ENCODE measurements around the gene RREB1. TPM values are rescaled to one million over a fixed set of nuclear protein-coding genes. Genes with fewer than 3 reads are reported as not detected.

The RREB1 gene
- total RNA-seq, 1 donor from 2014 or later: 16.6 TPM

DNA sequence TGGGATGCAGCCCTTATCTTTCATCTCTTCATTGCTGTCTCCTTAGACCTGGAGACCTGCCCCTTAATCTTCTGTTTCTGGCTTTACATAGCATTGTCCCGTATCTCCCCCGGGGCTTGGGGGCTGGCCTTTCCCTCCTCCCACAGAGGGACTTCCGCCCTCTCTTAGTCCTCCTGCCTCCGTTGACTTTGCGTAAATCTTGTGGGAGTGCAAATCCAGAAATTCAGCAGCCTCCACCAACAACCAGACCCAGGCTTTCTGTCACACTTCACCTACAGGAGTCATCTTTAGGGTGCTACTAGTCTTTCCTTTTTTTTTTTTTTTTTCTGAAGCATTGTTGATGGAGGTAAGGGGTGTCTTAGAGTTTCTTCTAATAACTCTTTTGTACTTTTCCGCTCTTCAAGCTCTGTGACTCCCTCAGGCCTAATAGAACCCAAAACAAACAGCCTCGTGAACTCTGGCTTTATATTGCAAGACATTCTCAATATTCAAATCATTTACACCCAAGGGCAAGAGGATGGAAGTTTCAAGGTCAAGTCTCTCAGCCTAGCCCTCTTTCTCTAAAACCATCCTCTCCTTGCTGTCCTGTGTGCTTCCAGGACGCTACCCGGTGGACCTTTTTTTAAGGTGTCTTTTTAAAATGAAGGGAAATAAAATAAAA, 66.2 kb downstream of the RREB1 start:
- Histone ChIP-seq H3K4me3 (ENCODE audit: low read depth, low read length) (no peak overlapping the region), H3K27me3 (ENCODE audit: control insufficient read depth, insufficient read depth, low read length) (no peaks in the 10 kb centered on the region), H3K36me3 (ENCODE audit: control insufficient read depth, insufficient read depth, low read length) (peaks cover 11% of the 10 kb centered on the region)
- no peak for DNase-seq (ENCODE audit: low read depth)
- TF ChIP-seq, protein P1, sequence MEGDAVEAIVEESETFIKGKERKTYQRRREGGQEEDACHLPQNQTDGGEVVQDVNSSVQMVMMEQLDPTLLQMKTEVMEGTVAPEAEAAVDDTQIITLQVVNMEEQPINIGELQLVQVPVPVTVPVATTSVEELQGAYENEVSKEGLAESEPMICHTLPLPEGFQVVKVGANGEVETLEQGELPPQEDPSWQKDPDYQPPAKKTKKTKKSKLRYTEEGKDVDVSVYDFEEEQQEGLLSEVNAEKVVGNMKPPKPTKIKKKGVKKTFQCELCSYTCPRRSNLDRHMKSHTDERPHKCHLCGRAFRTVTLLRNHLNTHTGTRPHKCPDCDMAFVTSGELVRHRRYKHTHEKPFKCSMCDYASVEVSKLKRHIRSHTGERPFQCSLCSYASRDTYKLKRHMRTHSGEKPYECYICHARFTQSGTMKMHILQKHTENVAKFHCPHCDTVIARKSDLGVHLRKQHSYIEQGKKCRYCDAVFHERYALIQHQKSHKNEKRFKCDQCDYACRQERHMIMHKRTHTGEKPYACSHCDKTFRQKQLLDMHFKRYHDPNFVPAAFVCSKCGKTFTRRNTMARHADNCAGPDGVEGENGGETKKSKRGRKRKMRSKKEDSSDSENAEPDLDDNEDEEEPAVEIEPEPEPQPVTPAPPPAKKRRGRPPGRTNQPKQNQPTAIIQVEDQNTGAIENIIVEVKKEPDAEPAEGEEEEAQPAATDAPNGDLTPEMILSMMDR (IDR thresholded peaks at IDR 0.05; ENCODE audit: insufficient read depth, low read length, severe bottlenecking): no peak
- no peak for FAIRE-seq

DNA sequence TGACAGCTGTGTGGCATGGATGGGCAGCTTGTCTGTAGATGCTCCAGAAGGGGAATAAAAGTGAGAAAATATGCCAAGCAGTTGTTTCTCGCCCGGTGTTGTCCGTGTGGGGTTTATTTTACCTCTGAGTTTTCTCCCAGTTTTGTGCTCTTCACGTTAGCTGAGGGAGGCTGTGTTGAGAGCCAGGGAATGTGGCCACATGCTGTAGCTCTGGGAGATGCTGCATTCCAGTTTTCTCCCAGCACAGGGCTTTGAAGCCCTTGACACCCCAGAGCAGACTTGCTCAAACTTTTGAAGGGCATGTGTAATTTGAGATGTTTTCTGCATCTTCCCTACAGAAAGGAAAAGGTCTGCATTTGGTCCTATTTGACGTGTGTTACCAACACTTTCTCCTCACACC, 67.7 kb downstream of the RREB1 start:
- Histone ChIP-seq H3K27me3 (ENCODE audit: control insufficient read depth, insufficient read depth, low read length) (no peaks in the 10 kb centered on the region), H3K36me3 (ENCODE audit: control insufficient read depth, insufficient read depth, low read length) (peaks cover 11% of the 10 kb centered on the region), H3K4me3 (ENCODE audit: low read depth, low read length) (no peak overlapping the region)
- TF ChIP-seq, protein P1 (IDR thresholded peaks at IDR 0.05; ENCODE audit: insufficient read depth, low read length, severe bottlenecking): no peak
- no peak for DNase-seq (ENCODE audit: low read depth)
- no peak for FAIRE-seq

DNA sequence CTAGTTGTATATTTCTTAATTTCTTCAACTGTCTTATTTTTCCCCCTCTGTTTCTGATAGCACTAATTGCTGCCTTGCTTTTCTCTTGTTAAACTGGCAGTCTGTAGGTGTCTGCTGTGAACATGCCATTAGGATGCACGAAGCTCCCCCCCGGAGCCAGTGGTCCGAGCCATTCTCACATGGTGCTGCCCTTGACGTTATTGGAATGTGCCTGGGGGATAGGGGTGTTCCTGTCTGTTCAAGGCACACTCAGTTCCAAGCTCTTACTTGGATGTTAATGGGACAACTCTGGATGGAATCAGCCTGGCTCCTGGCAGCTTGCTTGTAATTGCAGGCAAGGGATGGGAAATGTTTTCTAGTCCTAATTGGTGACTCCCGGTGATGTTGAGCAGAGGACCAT, 68.4 kb downstream of the RREB1 start:
- TF ChIP-seq, protein P1 (IDR thresholded peaks at IDR 0.05; ENCODE audit: insufficient read depth, low read length, severe bottlenecking): no peak
- peaks cover 16% of the 10 kb centered on the region for H3K36me3 ChIP-seq (ENCODE audit: control insufficient read depth, insufficient read depth, low read length)
- H3K27me3 ChIP-seq (ENCODE audit: control insufficient read depth, insufficient read depth, low read length): no peaks in the 10 kb centered on the region
- FAIRE-seq (no peak), DNase-seq (ENCODE audit: low read depth) (no peak)
- H3K4me3 ChIP-seq (ENCODE audit: low read depth, low read length): no peak overlapping the region

DNA sequence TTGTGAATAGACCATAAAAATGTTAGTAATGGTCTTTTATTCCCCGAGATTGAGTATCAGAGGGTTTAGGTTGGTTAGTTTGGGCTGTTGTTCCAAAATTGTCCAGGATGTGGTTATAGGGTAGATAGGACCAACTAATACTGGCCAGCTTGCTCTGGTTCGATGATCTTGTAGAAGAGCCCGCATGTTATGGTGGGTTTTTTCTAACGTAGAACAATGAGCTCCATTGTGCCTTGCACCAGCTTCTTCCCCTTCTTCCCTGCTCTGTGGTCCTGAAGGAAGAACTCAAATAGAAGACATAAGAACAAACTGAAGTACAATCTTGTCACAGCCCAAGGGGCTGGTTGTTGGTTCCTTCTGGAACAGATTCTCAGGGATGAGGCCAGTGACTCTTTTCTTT, 70.5 kb downstream of the RREB1 start:
- TF ChIP-seq, protein P1 (IDR thresholded peaks at IDR 0.05; ENCODE audit: insufficient read depth, low read length, severe bottlenecking): no peak
- DNase-seq (ENCODE audit: low read depth): no peak
- no peak for FAIRE-seq
- Histone ChIP-seq H3K27me3 (ENCODE audit: control insufficient read depth, insufficient read depth, low read length) (no peaks in the 10 kb centered on the region), H3K4me3 (ENCODE audit: low read depth, low read length) (no peak overlapping the region), H3K36me3 (ENCODE audit: control insufficient read depth, insufficient read depth, low read length) (peaks cover 20% of the 10 kb centered on the region)

DNA sequence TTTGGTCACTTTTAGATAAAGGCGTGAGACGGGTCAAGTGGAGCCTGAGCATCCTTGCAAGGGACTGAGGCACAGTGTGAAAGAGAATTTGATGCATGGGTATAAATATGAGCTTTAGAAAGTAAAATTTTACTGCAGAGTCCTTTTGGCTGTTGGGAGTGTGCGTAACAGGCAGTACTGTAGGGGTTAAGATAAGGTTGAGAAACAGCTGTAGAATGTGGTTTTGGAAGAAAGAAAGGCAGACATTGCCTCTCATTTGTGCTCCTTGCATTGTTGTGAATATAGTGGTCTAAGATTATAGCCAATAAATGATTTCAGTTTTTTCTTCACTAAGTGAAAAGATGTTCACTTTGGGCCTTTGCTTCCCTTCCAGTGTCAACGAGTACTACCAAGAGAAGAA, 73.0 kb downstream of the RREB1 start:
- no peak for FAIRE-seq
- TF ChIP-seq, protein P1 (IDR thresholded peaks at IDR 0.05; ENCODE audit: insufficient read depth, low read length, severe bottlenecking): no peak
- DNase-seq (ENCODE audit: low read depth): no peak
- Histone ChIP-seq H3K36me3 (ENCODE audit: control insufficient read depth, insufficient read depth, low read length) (peaks cover 26% of the 10 kb centered on the region), H3K4me3 (ENCODE audit: low read depth, low read length) (no peak overlapping the region), H3K27me3 (ENCODE audit: control insufficient read depth, insufficient read depth, low read length) (no peaks in the 10 kb centered on the region)

DNA sequence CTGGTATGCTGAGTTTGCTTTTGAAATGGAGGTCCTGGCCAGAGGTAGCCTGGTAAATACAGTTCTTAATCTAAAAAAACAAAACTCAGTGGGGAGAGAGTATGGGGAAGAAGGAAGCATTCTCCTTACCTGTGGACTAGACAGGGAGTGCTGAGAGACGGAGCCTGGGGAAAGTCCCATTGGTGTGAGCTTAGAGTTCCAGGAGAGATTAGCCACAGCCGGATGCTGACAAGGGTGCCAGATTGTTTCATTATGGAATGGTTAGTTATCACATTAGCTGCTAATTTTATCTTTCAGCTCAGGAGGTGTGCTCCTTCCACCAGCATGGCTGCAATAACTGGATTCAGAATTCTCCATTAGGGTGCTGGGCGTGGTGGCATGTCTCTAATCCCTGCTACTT, 75.9 kb downstream of the RREB1 start:
- TF ChIP-seq, protein P1 (IDR thresholded peaks at IDR 0.05; ENCODE audit: insufficient read depth, low read length, severe bottlenecking): no peak
- Histone ChIP-seq H3K27me3 (ENCODE audit: control insufficient read depth, insufficient read depth, low read length) (no peaks in the 10 kb centered on the region), H3K36me3 (ENCODE audit: control insufficient read depth, insufficient read depth, low read length) (peaks cover 36% of the 10 kb centered on the region), H3K4me3 (ENCODE audit: low read depth, low read length) (no peak overlapping the region)
- no peak for FAIRE-seq
- peak; percentile 38 for DNase-seq (ENCODE audit: low read depth)

All from bronchial epithelial cell (primary cell).